OCI-LY3 (cell line): Measurements from ENCODE around the gene ZNF467.

Source experiments
- H2AFZ ChIP-seq: fragments of 200-600, 300-600 bp; shearing (Covaris generic); 2 replicates; pipeline ENCODE4 v1.6.0; 2014; ENCODE audit warnings: antibody characterized with exemption, low read depth, low read length
- H3K27ac ChIP-seq: fragments of 200-600, 300-600 bp; sonication (generic); 2 replicates; pipeline ENCODE4 v1.5.1; 2014; ENCODE audit warnings: mild to moderate bottlenecking, low read length, moderate library complexity, mixed read lengths
- H3K27me3 ChIP-seq: fragments of 200-600, 300-600 bp; sonication (generic); 2 replicates; pipeline ENCODE4 v1.6.1; 2014; ENCODE audit warnings: low read depth, low read length, mixed read lengths
- H3K36me3 ChIP-seq: fragments of 200-600, 300-600 bp; sonication (generic); replicated peaks from 2 replicates; pipeline ENCODE3; 2014; ENCODE audit warnings: low read depth, low read length, mixed read lengths
- H3K4me1 ChIP-seq: fragments of 300-600, 200-600 bp; sonication (generic); 2 replicates; pipeline ENCODE4 v1.6.1; 2014; ENCODE audit warnings: low read length, mixed read lengths
- H3K4me2 ChIP-seq: fragments of 200-600, 300-600 bp; sonication (generic); 2 replicates; pipeline ENCODE4 v1.6.1; 2014; ENCODE audit warnings: low read length, mixed read lengths
- H3K4me3 ChIP-seq: fragments of 300-600, 200-600 bp; sonication (generic); 2 replicates; pipeline ENCODE4 v1.5.1; 2014; ENCODE audit warnings: antibody characterized with exemption, mild to moderate bottlenecking, low read length, moderate library complexity
- H3K79me2 ChIP-seq: fragments of 300-600, 200-600 bp; shearing (Covaris generic); 2 replicates; pipeline ENCODE4 v1.6.1; 2014; ENCODE audit warnings: mild to moderate bottlenecking, low read length, mixed read lengths
- H3K9ac ChIP-seq: fragments of 300-600, 200-600 bp; shearing (Covaris generic); 2 replicates; pipeline ENCODE4 v1.6.0; 2014; ENCODE audit warnings: mild to moderate bottlenecking, low read length, moderate library complexity
- H3K9me3 ChIP-seq: fragments of 200-600, 300-600 bp; shearing (Covaris generic); 2 replicates; pipeline ENCODE4 v1.6.1; 2014; ENCODE audit warnings: low read length, mixed read lengths; ENCODE audit not compliant: insufficient read depth
- H4K20me1 ChIP-seq: fragments of 200-600, 300-600 bp; sonication (generic); 2 replicates; pipeline ENCODE4 v1.6.1; 2016; ENCODE audit warnings: low read length, mixed read lengths; ENCODE audit not compliant: insufficient read depth
- EZH2phosphoT487 ChIP-seq: fragments of 200-600 bp; shearing (Covaris generic); IDR thresholded peaks from 2 replicates; pipeline ENCODE4 v1.6.1; 2018; ENCODE audit warnings: antibody characterized with exemption, mixed run types, low read depth
- TF ChIP-seq, protein P1 (sequence below): fragments of 200-600, 300-600 bp; sonication (generic); IDR thresholded peaks from 2 replicates; pipeline ENCODE4 v1.5.1; 2014; ENCODE audit warnings: antibody characterized with exemption, low read length, low read depth

Gene ZNF467

GRCh38 chr7:149782682-149783345, 9.4 kb upstream of the ZNF467 start:
- Histone ChIP-seq H3K4me1 (peaks cover 8% of the 10 kb centered on the region), H3K27ac (no peak overlapping the region), H4K20me1 (no peaks in the 10 kb centered on the region), H3K4me3 (no peak overlapping the region), H3K9ac (no peak overlapping the region), H3K36me3 (no peaks in the 10 kb centered on the region), H3K79me2 (no peaks in the 10 kb centered on the region), H2AFZ (no peak overlapping the region), H3K9me3 (no peaks in the 10 kb centered on the region), H3K4me2 (no peak overlapping the region), H3K27me3 (peaks cover 14% of the 10 kb centered on the region; the same call in 1 of the 2 replicates)
- no peak for TF ChIP-seq EZH2phosphoT487
- TF ChIP-seq, protein P1, sequence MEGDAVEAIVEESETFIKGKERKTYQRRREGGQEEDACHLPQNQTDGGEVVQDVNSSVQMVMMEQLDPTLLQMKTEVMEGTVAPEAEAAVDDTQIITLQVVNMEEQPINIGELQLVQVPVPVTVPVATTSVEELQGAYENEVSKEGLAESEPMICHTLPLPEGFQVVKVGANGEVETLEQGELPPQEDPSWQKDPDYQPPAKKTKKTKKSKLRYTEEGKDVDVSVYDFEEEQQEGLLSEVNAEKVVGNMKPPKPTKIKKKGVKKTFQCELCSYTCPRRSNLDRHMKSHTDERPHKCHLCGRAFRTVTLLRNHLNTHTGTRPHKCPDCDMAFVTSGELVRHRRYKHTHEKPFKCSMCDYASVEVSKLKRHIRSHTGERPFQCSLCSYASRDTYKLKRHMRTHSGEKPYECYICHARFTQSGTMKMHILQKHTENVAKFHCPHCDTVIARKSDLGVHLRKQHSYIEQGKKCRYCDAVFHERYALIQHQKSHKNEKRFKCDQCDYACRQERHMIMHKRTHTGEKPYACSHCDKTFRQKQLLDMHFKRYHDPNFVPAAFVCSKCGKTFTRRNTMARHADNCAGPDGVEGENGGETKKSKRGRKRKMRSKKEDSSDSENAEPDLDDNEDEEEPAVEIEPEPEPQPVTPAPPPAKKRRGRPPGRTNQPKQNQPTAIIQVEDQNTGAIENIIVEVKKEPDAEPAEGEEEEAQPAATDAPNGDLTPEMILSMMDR = no peak

DNA sequence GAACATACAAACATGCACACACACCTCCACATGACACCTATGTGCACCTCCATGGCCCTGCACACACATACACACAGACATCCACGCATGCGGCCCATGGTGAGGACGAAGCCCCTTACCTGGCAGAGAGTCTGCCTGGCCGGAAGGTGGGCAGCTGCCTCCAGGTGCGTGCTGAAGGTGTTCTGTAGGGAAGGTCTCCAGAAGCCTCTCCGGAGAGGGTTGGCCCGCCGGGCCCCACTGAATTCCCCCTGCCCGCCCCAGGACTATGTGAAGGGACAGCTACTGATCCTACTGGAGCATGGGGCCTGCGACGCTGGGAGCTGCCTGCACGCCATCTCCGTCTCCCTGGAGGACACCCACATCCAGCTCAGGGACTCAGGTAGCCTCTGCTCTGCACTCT, 8.5 kb upstream of the ZNF467 start:
- Histone ChIP-seq H3K79me2 (no peaks in the 10 kb centered on the region), H3K4me1 (peaks cover 8% of the 10 kb centered on the region), H3K9me3 (no peaks in the 10 kb centered on the region), H3K9ac (no peak overlapping the region), H3K27ac (no peak overlapping the region), H3K27me3 (peaks cover 23% of the 10 kb centered on the region), H3K4me3 (no peak overlapping the region), H3K4me2 (no peak overlapping the region), H3K36me3 (no peaks in the 10 kb centered on the region), H2AFZ (no peak overlapping the region), H4K20me1 (no peaks in the 10 kb centered on the region)
- TF ChIP-seq, protein P1 = no peak
- TF ChIP-seq EZH2phosphoT487 = no peak

- H3K4me2 ChIP-seq = peak overlapping the region; percentile 20; the same call in 1 of the 2 replicates
- no peak overlapping the region for H3K9ac ChIP-seq
- no peak overlapping the region for H3K4me3 ChIP-seq
- H3K9me3 ChIP-seq = no peaks in the 10 kb centered on the region
- no peak overlapping the region for H2AFZ ChIP-seq
- H3K27me3 ChIP-seq = peaks cover 33% of the 10 kb centered on the region
- H4K20me1 ChIP-seq = no peaks in the 10 kb centered on the region
- no peaks in the 10 kb centered on the region for H3K79me2 ChIP-seq
- peaks cover 8% of the 10 kb centered on the region for H3K4me1 ChIP-seq
- H3K27ac ChIP-seq = no peak overlapping the region
- no peak for TF ChIP-seq EZH2phosphoT487
- TF ChIP-seq, protein P1 = no peak
- H3K36me3 ChIP-seq = no peaks in the 10 kb centered on the region
Observed at GRCh38 chr7:149780636-149781419, 7.4 kb upstream of the ZNF467 start.

GRCh38 chr7:149780056-149780455, 6.7 kb upstream of the ZNF467 start:
- Histone ChIP-seq H3K27me3 (peaks cover 41% of the 10 kb centered on the region), H4K20me1 (no peaks in the 10 kb centered on the region)
- no peak for TF ChIP-seq EZH2phosphoT487

More at GRCh38 chr7:149780056-149780455, 6.7 kb upstream of the ZNF467 start:
- no peak overlapping the region for H3K4me3 ChIP-seq
- H3K4me1 ChIP-seq = peaks cover 8% of the 10 kb centered on the region
- no peak overlapping the region for H3K27ac ChIP-seq
- no peaks in the 10 kb centered on the region for H3K79me2 ChIP-seq
- H3K36me3 ChIP-seq = no peaks in the 10 kb centered on the region
- no peak overlapping the region for H3K9ac ChIP-seq
- H2AFZ ChIP-seq = no peak overlapping the region
- no peak overlapping the region for H3K4me2 ChIP-seq
- no peaks in the 10 kb centered on the region for H3K9me3 ChIP-seq
